DND-41 (cell line): ENCODE data around the gene EMILIN1.

Experiments
- ATAC-seq: fragments of 200-7000 bp; cut with Tn5 transposase; 3 replicates; pipeline ENCODE4 v1.9.1; 2021; ENCODE audit warnings: low read depth; ENCODE audit not compliant: insufficient read depth
- DNase-seq: peaks from one replicate; pipeline ENCODE4 v3.0.0-alpha.2; 2020
- H2AFZ ChIP-seq: 2 replicates; pipeline ENCODE4 v1.6.0; 2012; ENCODE audit warnings: low read depth, low read length
- H3K27ac ChIP-seq: 2 replicates; pipeline ENCODE4 v1.5.1; 2012; ENCODE audit warnings: low read length, inconsistent platforms
- H3K27me3 ChIP-seq: fragments of 200-600 bp; sonication (generic); 2 replicates; pipeline ENCODE4 v1.6.0; 2012; ENCODE audit warnings: low read length, mild to moderate bottlenecking, inconsistent platforms; ENCODE audit not compliant: insufficient read depth, poor library complexity
- H3K36me3 ChIP-seq: 2 replicates; pipeline ENCODE4 v1.5.1; 2012; ENCODE audit warnings: low read length, inconsistent platforms; ENCODE audit not compliant: insufficient read depth
- H3K4me1 ChIP-seq: 2 replicates; pipeline ENCODE4 v1.5.1; 2012; ENCODE audit warnings: mild to moderate bottlenecking, low read length; ENCODE audit not compliant: insufficient read depth
- H3K4me2 ChIP-seq: 2 replicates; pipeline ENCODE4 v1.6.0; 2012; ENCODE audit warnings: mild to moderate bottlenecking, moderate library complexity, low read length, inconsistent platforms; ENCODE audit not compliant: insufficient read depth
- H3K4me3 ChIP-seq, 2 experiments: fragments of 200-600 bp in 1 of 2; shearing (Covaris generic) in 1 of 2; 2 replicates each; pipeline ENCODE4 v1.5.1; 2012 to 2016; ENCODE audit warnings: inconsistent platforms in 2 of 2, low read length in 2 of 2, mild to moderate bottlenecking in 2 of 2, low read depth in 1 of 2, moderate library complexity in 1 of 2
- H3K79me2 ChIP-seq: 2 replicates; pipeline ENCODE4 v1.6.0; 2012; ENCODE audit warnings: low read length, inconsistent platforms; ENCODE audit not compliant: insufficient read depth
- H3K9ac ChIP-seq: 2 replicates; pipeline ENCODE4 v1.6.0; 2012; ENCODE audit warnings: low read depth, mild to moderate bottlenecking, inconsistent platforms, low read length, moderate library complexity
- H3K9me3 ChIP-seq: 2 replicates; pipeline ENCODE4 v1.5.1; 2012; ENCODE audit warnings: low read length, moderate library complexity, mild to moderate bottlenecking, inconsistent platforms; ENCODE audit not compliant: insufficient read depth, severe bottlenecking
- H4K20me1 ChIP-seq: 2 replicates; pipeline ENCODE4 v1.6.0; 2012; ENCODE audit warnings: low read length; ENCODE audit not compliant: insufficient read depth
- CTCF ChIP-seq: IDR thresholded peaks from 2 replicates; pipeline ENCODE4 v1.5.1; 2012; ENCODE audit warnings: borderline replicate concordance, low read length, moderate library complexity, mild to moderate bottlenecking; ENCODE audit not compliant: poor library complexity, severe bottlenecking; ENCODE audit errors: extremely low read depth
- EZH2 ChIP-seq: IDR thresholded peaks from 3 replicates; pipeline ENCODE4 v1.6.1; 2012; ENCODE audit warnings: borderline replicate concordance, low read depth, mild to moderate bottlenecking, moderate library complexity, low read length, inconsistent platforms; ENCODE audit not compliant: severe bottlenecking

Gene EMILIN1

GRCh38 chr2:27039426-27039825 lies 39.0 kb upstream of the EMILIN1 start:
- TF ChIP-seq EZH2 (no peak), CTCF (no peak)

GRCh38 chr2:27039871-27040270 lies 38.5 kb upstream of the EMILIN1 start:
- TF ChIP-seq EZH2 (no peak), CTCF (no peak)

More at GRCh38 chr2:27039426-27039825, 39.0 kb upstream of the EMILIN1 start:
- no peaks in the 10 kb centered on the region for H3K27me3 ChIP-seq
- no peak overlapping the region for H3K4me3 ChIP-seq
- peaks cover 74% of the 10 kb centered on the region for H3K36me3 ChIP-seq
- no peak for ATAC-seq
- H3K4me1 ChIP-seq, result peaks cover 8% of the 10 kb centered on the region
- no peaks in the 10 kb centered on the region for H3K9me3 ChIP-seq
- H2AFZ ChIP-seq, result no peak overlapping the region
- no peaks in the 10 kb centered on the region for H4K20me1 ChIP-seq
- H3K27ac ChIP-seq, result no peak overlapping the region
- H3K4me2 ChIP-seq, result no peak overlapping the region
- peaks cover 11% of the 10 kb centered on the region; the same call in 1 of the 2 replicates for H3K79me2 ChIP-seq
- no peak for DNase-seq
- no peak overlapping the region for H3K9ac ChIP-seq

GRCh38 chr2:27040282-27040681 lies 38.1 kb upstream of the EMILIN1 start:
- Histone ChIP-seq H3K9me3 (no peaks in the 10 kb centered on the region), H3K4me3 (no peak overlapping the region), H2AFZ (no peak overlapping the region), H4K20me1 (no peaks in the 10 kb centered on the region), H3K79me2 (peaks cover 3% of the 10 kb centered on the region; the same call in 1 of the 2 replicates), H3K4me1 (0 out of 2 replicates have a peak, but pooled peaks cover 1% of the 10 kb centered on the region), H3K4me2 (no peak overlapping the region), H3K9ac (no peak overlapping the region), H3K27me3 (no peaks in the 10 kb centered on the region), H3K36me3 (peaks cover 68% of the 10 kb centered on the region), H3K27ac (no peak overlapping the region)
- TF ChIP-seq EZH2, result no peak
- no peak for TF ChIP-seq CTCF
- ATAC-seq (no peak), DNase-seq (no peak)

More at GRCh38 chr2:27039871-27040270, 38.5 kb upstream of the EMILIN1 start:
- no peak for DNase-seq
- Histone ChIP-seq H3K4me1 (peaks cover 5% of the 10 kb centered on the region), H3K79me2 (peaks cover 8% of the 10 kb centered on the region; the same call in 1 of the 2 replicates), H3K4me2 (no peak overlapping the region; the same call in 1 of the 2 replicates), H3K4me3 (no peak overlapping the region), H2AFZ (no peak overlapping the region), H3K9me3 (no peaks in the 10 kb centered on the region), H4K20me1 (no peaks in the 10 kb centered on the region), H3K36me3 (peaks cover 72% of the 10 kb centered on the region), H3K27me3 (no peaks in the 10 kb centered on the region), H3K9ac (no peak overlapping the region), H3K27ac (no peak overlapping the region)
- no peak for ATAC-seq
